HCT116 (cell line): ENCODE results near the gene MLKL. TPM values are rescaled to one million over a fixed set of nuclear protein-coding genes. Genes with fewer than 3 reads are reported as not detected.

Source experiments
- ATAC-seq: fragments of 200-7000 bp; cut with Tn5 transposase; 2 replicates; pipeline ENCODE4 v1.9.1; 2020; ENCODE audit warnings: mild to moderate bottlenecking, moderate library complexity
- BruUV-seq: library from RNA; stranded (reverse); fragments of 400-500 nt; replicated peaks from 2 replicates; lab custom pipeline; 2021; lab: Mats Ljungman, UMichigan
- CTCF ChIA-PET: fragments of 300-600 bp; sonication (Branson Sonifier 250); formaldehyde crosslinking; loops from one replicate; lab custom pipeline; 2021; ENCODE audit warnings: antibody characterized with exemption; lab: Charles Lee
- POLR2A ChIA-PET: fragments of 300-600, 350-600 bp; sonication (Branson Sonifier 250); formaldehyde crosslinking; loops from one replicate; lab custom pipeline; 2021; ENCODE audit warnings: antibody characterized with exemption; lab: Charles Lee
- RAD21 ChIA-PET, 2 experiments: fragments of 300-600 bp; sonication (Branson Sonifier 250); formaldehyde crosslinking; loops; one replicate each; lab custom pipeline; 2023; ENCODE audit warnings: low total read pairs in 2 of 2; ENCODE audit not compliant: uncharacterized antibody in 2 of 2, unreplicated experiment in 2 of 2, low non-redundant PET in 1 of 2; lab: Charles Lee
- DNase-seq: peaks from one replicate; pipeline ENCODE4 v3.0.0-alpha.2; 2010; ENCODE audit warnings: low read depth, low spot score
- H2AFZ ChIP-seq: fragments of 200-600 bp; shearing (Covaris generic), sonication (generic); 2 replicates; pipeline ENCODE4 v1.6.1; 2017; ENCODE audit warnings: low read depth, mixed run types, mixed read lengths, antibody characterized with exemption, low read length; ENCODE audit not compliant: poor library complexity, severe bottlenecking
- H3K27ac ChIP-seq: 2 replicates; pipeline ENCODE4 v1.5.1; 2012; ENCODE audit warnings: low read depth, low read length
- H3K27me3 ChIP-seq: fragments of 200-600 bp; sonication (generic); 2 replicates; pipeline ENCODE4 v1.6.1; 2016; ENCODE audit warnings: mixed run types, low read length, mixed read lengths; ENCODE audit not compliant: insufficient read depth
- H3K36me3 ChIP-seq, 2 experiments: fragments of 200-500 bp in 1 of 2; fragments of 200-600 bp in 1 of 2; sonication (Bioruptor generic) in 1 of 2; sonication (generic) in 1 of 2; 2 replicates each; pipeline versions ENCODE4 v1.5.1 to v1.6.1; 2014 to 2016; ENCODE audit warnings: low read length in 2 of 2, inconsistent platforms in 1 of 2, mixed read lengths in 1 of 2, mixed run types in 1 of 2; ENCODE audit not compliant: insufficient read depth in 2 of 2, control insufficient read depth in 1 of 2
- H3K4me1 ChIP-seq, 2 experiments: fragments of 200-600 bp in 1 of 2; sonication (generic) in 1 of 2; 2 replicates each; pipeline versions ENCODE4 v1.5.1 to v1.6.1; 2012 to 2017; ENCODE audit warnings: low read length in 2 of 2, inconsistent platforms in 1 of 2, mild to moderate bottlenecking in 1 of 2, mixed read lengths in 1 of 2, mixed run types in 1 of 2, moderate library complexity in 1 of 2; ENCODE audit not compliant: insufficient read depth in 2 of 2, control insufficient read depth in 1 of 2
- H3K4me2 ChIP-seq: fragments of 200-600 bp; sonication (generic); 2 replicates; pipeline ENCODE4 v1.6.1; 2017; ENCODE audit warnings: mixed run types, low read length, mixed read lengths
- H3K4me3 ChIP-seq, 2 experiments: fragments of 200-600 bp in 1 of 2; sonication (generic) in 1 of 2; replicated peaks in 1 of 2; 2 replicates each; pipeline ENCODE4 v1.5.1; 2011 to 2016; ENCODE audit warnings: low read length in 2 of 2, control low read depth in 1 of 2, low read depth in 1 of 2, mild to moderate bottlenecking in 1 of 2, mixed read lengths in 1 of 2, mixed run types in 1 of 2
- H3K79me2 ChIP-seq: fragments of 200-600 bp; sonication (generic); 2 replicates; pipeline ENCODE4 v1.6.1; 2017; ENCODE audit warnings: mild to moderate bottlenecking, mixed run types, low read length, moderate library complexity, mixed read lengths; ENCODE audit not compliant: insufficient read depth
- H3K9ac ChIP-seq: fragments of 200-600 bp; sonication (generic); 2 replicates; pipeline ENCODE4 v1.6.1; 2016; ENCODE audit warnings: low read length, mixed read lengths
- H3K9me2 ChIP-seq: fragments of 200-600 bp; sonication (generic), shearing (Covaris generic); 2 replicates; pipeline ENCODE4 v1.6.1; 2017; ENCODE audit warnings: mixed run types, mild to moderate bottlenecking, moderate library complexity; ENCODE audit not compliant: insufficient read depth
- H3K9me3 ChIP-seq, 2 experiments: fragments of 200-500 bp in 1 of 2; fragments of 200-600 bp in 1 of 2; sonication (Bioruptor generic) in 1 of 2; sonication (generic) in 1 of 2; 2 replicates each; pipeline ENCODE4 v1.6.1; 2014 to 2017; ENCODE audit warnings: low read length in 2 of 2, mixed read lengths in 2 of 2, inconsistent platforms in 1 of 2, low read depth in 1 of 2, mild to moderate bottlenecking in 1 of 2, mixed run types in 1 of 2, moderate library complexity in 1 of 2; ENCODE audit not compliant: control insufficient read depth in 1 of 2, insufficient read depth in 1 of 2
- H4K20me1 ChIP-seq: fragments of 200-600 bp; sonication (generic), shearing (Covaris generic); 2 replicates; pipeline ENCODE4 v1.6.1; 2017; ENCODE audit warnings: mixed run types, mild to moderate bottlenecking, moderate library complexity; ENCODE audit not compliant: insufficient read depth
- CBX3 ChIP-seq: IDR thresholded peaks from 2 replicates; pipeline ENCODE4 v1.6.1; 2012; ENCODE audit warnings: low read depth
- CEBPB ChIP-seq: IDR thresholded peaks from 2 replicates; pipeline ENCODE4 v1.6.1; 2012; ENCODE audit warnings: low read depth
- EGR1 ChIP-seq: IDR thresholded peaks from 2 replicates; pipeline ENCODE4 v1.6.1; 2012; ENCODE audit warnings: low read depth
- ELF1 ChIP-seq: IDR thresholded peaks from 2 replicates; pipeline ENCODE4 v1.6.1; 2012; ENCODE audit warnings: low read depth, borderline replicate concordance
- MAX ChIP-seq: IDR thresholded peaks from 2 replicates; pipeline ENCODE4 v1.6.1; 2012
- POLR2A ChIP-seq: IDR thresholded peaks from 2 replicates; pipeline ENCODE4 v1.7.0; 2011; ENCODE audit warnings: borderline replicate concordance; ENCODE audit not compliant: insufficient read depth, insufficient read length; ENCODE audit errors: extremely low read depth
- RAD21 ChIP-seq: IDR thresholded peaks from 2 replicates; pipeline ENCODE4 v1.6.1; 2012; ENCODE audit warnings: low read depth, mild to moderate bottlenecking
- ZFX ChIP-seq: fragments of 450-650 bp; IDR thresholded peaks from 2 replicates; pipeline ENCODE4 v1.6.1; 2017
- intact Hi-C: fragments of 100-400 bp; cut with micrococcal nuclease; formaldehyde crosslinking; loops from 2 replicates; pipeline ENCODE4 v1.10.0; 2022
- total RNA-seq: library from RNA; stranded (reverse); gene quantifications from one replicate; pipeline ENCODE4 v1.2.1, GENCODE V29; 2021; ENCODE audit not compliant: unreplicated experiment
- TF ChIP-seq, protein P1 (sequence below): IDR thresholded peaks from 2 replicates; pipeline ENCODE4 v1.6.1; 2012; ENCODE audit warnings: low read depth
- TF ChIP-seq, protein P2 (sequence below): IDR thresholded peaks from 2 replicates; pipeline ENCODE4 v1.6.1; 2012

Gene MLKL
- total RNA-seq, 1 experiment from 2014 or later: 8.3 TPM

- TF ChIP-seq, protein P1, sequence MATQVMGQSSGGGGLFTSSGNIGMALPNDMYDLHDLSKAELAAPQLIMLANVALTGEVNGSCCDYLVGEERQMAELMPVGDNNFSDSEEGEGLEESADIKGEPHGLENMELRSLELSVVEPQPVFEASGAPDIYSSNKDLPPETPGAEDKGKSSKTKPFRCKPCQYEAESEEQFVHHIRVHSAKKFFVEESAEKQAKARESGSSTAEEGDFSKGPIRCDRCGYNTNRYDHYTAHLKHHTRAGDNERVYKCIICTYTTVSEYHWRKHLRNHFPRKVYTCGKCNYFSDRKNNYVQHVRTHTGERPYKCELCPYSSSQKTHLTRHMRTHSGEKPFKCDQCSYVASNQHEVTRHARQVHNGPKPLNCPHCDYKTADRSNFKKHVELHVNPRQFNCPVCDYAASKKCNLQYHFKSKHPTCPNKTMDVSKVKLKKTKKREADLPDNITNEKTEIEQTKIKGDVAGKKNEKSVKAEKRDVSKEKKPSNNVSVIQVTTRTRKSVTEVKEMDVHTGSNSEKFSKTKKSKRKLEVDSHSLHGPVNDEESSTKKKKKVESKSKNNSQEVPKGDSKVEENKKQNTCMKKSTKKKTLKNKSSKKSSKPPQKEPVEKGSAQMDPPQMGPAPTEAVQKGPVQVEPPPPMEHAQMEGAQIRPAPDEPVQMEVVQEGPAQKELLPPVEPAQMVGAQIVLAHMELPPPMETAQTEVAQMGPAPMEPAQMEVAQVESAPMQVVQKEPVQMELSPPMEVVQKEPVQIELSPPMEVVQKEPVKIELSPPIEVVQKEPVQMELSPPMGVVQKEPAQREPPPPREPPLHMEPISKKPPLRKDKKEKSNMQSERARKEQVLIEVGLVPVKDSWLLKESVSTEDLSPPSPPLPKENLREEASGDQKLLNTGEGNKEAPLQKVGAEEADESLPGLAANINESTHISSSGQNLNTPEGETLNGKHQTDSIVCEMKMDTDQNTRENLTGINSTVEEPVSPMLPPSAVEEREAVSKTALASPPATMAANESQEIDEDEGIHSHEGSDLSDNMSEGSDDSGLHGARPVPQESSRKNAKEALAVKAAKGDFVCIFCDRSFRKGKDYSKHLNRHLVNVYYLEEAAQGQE: no peak
- TF ChIP-seq CBX3: no peak
These were observed 40.3 kb downstream of the MLKL start (continued) for GRCh38 chr16:74660383-74660782.

DNA sequence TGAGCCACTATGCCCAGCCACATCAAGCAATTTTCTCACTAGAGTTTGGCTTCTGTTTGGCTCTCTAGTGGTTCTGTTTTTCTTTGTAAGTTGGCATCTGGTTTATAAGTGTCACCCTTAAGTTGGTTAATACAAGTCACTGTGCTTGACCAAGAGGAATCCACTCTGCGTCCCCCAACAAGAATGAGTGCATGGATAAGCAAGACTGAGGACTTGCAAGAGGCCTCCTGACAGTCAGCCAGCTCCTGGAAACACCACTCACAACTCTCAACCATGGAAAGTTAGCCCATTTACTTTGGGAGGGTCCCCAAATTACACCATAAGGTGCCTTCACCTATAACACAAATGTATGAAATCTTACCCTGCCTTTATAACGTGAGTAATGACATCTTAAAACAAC, 41.6 kb downstream of the MLKL start:
- intact Hi-C loops: loop anchor here (10.0 kb wide), 1 partner anchor 354 kb away; no protein-coding TSS in a partner anchor
- Histone ChIP-seq H3K9me3 (no peaks in the 10 kb centered on the region), H3K9ac (no peak overlapping the region), H3K9me2 (no peaks in the 10 kb centered on the region), H3K36me3 (peaks cover 56 to 75% of the 10 kb centered on the region in 2 experiments), H3K4me1 (no peaks in the 10 kb centered on the region), H3K4me3 (no peak overlapping the region), H4K20me1 (peaks cover 46% of the 10 kb centered on the region; the same call in 1 of the 2 replicates), H2AFZ (no peak overlapping the region), H3K27ac (no peak overlapping the region), H3K4me2 (no peak overlapping the region), H3K27me3 (no peaks in the 10 kb centered on the region), H3K79me2 (peaks cover 100% of the 10 kb centered on the region)
- no TSS peak for BruUV-seq
- RAD21 ChIA-PET: no interaction called here
- ATAC-seq: no peak
- CTCF ChIA-PET: no interaction called here
- POLR2A ChIA-PET: no interaction called here
- TF ChIP-seq MAX (no peak), CEBPB (no peak), RAD21 (no peak), ZFX (no peak), POLR2A (no peak), EGR1 (no peak), ELF1 (no peak)
- TF ChIP-seq, protein P2, sequence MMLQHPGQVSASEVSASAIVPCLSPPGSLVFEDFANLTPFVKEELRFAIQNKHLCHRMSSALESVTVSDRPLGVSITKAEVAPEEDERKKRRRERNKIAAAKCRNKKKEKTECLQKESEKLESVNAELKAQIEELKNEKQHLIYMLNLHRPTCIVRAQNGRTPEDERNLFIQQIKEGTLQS: no peak
- DNase-seq: no peak
